Nephron (organoid): Measurements from ENCODE around the gene GALNT7.
A peak's percentile ranks its signal among the peaks of the same experiment; 100 is the strongest.
"Not testable (repeated sequence)": the region's sequence is repeated elsewhere in the genome, so short reads cannot be mapped to it uniquely, and the experiment has no call there.

ENCODE experiments used
- H3K27ac Mint-ChIP-seq, 3 experiments: 2 replicates each; pipeline ENCODE4 v1.8.0; 2020; ENCODE audit warnings: mixed read lengths in 3 of 3, mild to moderate bottlenecking in 2 of 3, moderate library complexity in 1 of 3
- H3K27me3 Mint-ChIP-seq: 2 replicates; pipeline ENCODE4 v1.8.0; 2021; ENCODE audit warnings: low read depth, mild to moderate bottlenecking, moderate library complexity, mixed read lengths
- H3K36me3 Mint-ChIP-seq: 2 replicates; pipeline ENCODE4 v1.8.0; 2020; ENCODE audit warnings: low read depth, mixed read lengths
- H3K4me1 Mint-ChIP-seq: 2 replicates; pipeline ENCODE4 v1.8.0; 2020; ENCODE audit warnings: mixed read lengths
- H3K4me3 Mint-ChIP-seq, 3 experiments: 2 replicates each; pipeline ENCODE4 v1.8.0; 2020; ENCODE audit warnings: mild to moderate bottlenecking in 3 of 3, mixed read lengths in 3 of 3, moderate library complexity in 2 of 3
- H3K9me3 Mint-ChIP-seq: 2 replicates; pipeline ENCODE4 v1.8.0; 2020; ENCODE audit warnings: mixed read lengths
- CTCF ChIP-seq, 3 experiments: fragments of 200-600 bp; sonication (generic); IDR thresholded peaks; one replicate each; pipeline ENCODE4 v1.5.0; 2021; ENCODE audit warnings: antibody characterized with exemption in 3 of 3; ENCODE audit not compliant: unreplicated experiment in 3 of 3

The GALNT7 gene

DNA sequence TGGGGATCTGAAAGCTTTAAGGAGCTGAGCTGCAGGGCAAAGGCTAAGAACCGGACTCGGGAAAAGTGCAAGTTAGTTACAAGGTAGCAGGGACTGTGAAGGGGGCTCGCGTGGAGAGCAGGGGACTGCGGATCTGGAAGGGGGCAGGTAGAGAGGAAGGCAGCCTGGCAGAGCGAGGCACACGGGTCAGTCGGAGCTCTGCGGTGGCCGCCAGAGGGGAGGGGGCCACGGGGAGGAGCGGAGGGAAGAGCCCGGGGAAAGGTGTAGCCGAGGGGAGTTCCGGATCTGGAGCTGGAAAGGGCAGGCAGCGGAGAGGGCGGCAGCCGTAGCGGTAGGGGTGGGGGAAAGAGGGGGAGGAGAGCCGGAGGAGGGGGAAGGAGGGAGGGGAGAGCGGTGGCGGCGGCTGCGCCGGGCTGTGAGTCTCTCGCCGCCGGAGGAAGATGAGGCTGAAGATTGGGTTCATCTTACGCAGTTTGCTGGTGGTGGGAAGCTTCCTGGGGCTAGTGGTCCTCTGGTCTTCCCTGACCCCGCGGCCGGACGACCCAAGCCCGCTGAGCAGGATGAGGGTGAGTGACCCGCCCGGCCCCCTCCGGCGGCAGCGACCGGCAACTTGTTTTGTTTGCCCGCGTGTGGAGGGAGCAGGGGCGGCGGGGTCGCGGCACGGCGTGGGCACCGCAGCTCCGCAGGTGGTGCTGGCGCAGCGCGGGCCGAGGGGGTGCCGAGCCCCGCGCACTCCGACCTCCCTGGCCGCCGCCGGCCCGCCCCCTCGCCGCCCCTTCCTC is at the start of gene GALNT7:
Gene GALNT7, plus strand, starts transcription at position 416 of the 782 bp plus-strand sequence. Its CDS starts 25 bp downstream, at position 441.
- Mint-ChIP-seq H3K27ac (peak within 1 kb of the TSS; percentile 93 to 96 (median 95)), H3K36me3 (no peaks in the 10 kb centered on the region), H3K9me3 (no peaks in the 10 kb centered on the region), H3K4me3 (peak within 1 kb of the TSS; percentile 97 to 98 (median 98)), H3K27me3 (no peaks in the 10 kb centered on the region), H3K4me1 (peaks cover 26% of the 10 kb centered on the region)
- no peak for TF ChIP-seq CTCF (IDR thresholded peaks at IDR 0.05; ENCODE audit: unreplicated experiment in 3 of 3)

DNA sequence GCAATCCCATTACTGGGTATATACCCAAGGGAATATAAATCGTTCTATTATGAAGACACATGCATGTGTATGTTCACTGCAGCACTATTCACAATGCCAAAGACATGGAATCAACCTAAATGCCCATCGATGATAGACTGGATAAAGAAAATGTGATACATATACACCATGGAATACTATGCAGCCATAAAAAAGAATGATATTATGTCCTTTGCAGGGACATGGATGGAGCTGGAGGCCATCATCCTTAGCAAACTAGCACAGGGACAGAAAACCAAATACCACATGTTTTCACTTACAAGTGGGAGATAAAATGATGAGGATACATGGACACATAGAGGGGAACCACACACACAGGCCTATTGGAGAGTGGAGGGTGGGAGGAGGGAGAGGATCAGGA is 49.8 kb upstream of the GALNT7 start:
- peaks cover 15% of the 10 kb centered on the region for H3K9me3 Mint-ChIP-seq
- not testable (repeated sequence) for H3K27ac Mint-ChIP-seq, H3K27me3 Mint-ChIP-seq, H3K4me1 Mint-ChIP-seq, H3K36me3 Mint-ChIP-seq, H3K4me3 Mint-ChIP-seq

DNA sequence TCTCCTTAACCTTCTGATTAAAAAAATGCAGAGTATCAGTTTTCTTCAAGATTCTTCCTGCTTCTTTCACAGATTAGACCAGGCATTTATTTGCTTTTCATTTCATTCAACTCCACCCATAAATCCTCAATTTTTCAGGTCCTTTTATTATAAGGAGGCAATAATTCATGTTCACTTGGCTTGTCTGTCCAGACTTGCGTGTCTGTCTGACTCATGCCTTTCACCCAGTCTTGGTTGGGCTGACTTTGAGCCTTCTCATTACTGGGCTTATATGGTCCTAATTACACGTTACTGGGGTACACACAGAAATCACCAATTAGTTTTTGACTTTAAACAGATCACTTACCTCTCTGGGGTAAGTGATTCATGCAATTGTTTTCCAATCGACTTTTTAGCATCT is 48.8 kb upstream of the GALNT7 start:
- peaks cover 9% of the 10 kb centered on the region for H3K4me1 Mint-ChIP-seq
- peaks cover 11% of the 10 kb centered on the region for H3K9me3 Mint-ChIP-seq
- TF ChIP-seq CTCF (IDR thresholded peaks at IDR 0.05; ENCODE audit: unreplicated experiment in 3 of 3): no peak
- no peaks in the 10 kb centered on the region for H3K36me3 Mint-ChIP-seq
- H3K27ac Mint-ChIP-seq: no peak overlapping the region
- H3K4me3 Mint-ChIP-seq: no peak overlapping the region
- H3K27me3 Mint-ChIP-seq: no peaks in the 10 kb centered on the region

DNA sequence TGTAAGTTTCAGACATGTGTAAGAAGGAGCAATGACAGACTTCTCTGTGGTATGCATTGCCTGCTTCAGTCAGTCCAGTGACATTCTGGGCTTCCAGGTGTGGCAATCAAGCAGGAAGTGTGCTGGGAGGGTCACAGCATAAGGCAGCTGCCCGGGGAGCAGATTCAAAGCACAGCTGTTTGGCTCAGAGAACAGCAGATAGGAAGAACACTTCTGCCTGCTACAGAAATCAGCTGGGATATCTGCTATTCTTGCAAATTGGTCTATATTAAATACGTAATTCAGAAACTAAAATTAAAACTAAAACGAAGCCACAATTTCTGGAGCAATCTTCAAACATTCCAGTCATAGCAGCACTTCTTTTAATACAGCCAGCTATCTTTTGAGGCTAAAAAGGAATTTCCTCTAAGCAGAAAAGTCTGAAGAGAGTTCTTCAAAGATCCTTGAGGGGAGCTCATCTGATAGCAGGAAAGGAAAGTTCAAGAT is 47.5 kb upstream of the GALNT7 start:
- peaks cover 9% of the 10 kb centered on the region for H3K4me1 Mint-ChIP-seq
- H3K4me3 Mint-ChIP-seq: no peak overlapping the region
- peaks cover 3% of the 10 kb centered on the region for H3K9me3 Mint-ChIP-seq
- peak overlapping the region; percentile 29 to 57 (median 51) for H3K27ac Mint-ChIP-seq
- H3K27me3 Mint-ChIP-seq: peaks cover 2% of the 10 kb centered on the region
- H3K36me3 Mint-ChIP-seq: no peaks in the 10 kb centered on the region
- TF ChIP-seq CTCF (IDR thresholded peaks at IDR 0.05; ENCODE audit: unreplicated experiment in 3 of 3): no peak

DNA sequence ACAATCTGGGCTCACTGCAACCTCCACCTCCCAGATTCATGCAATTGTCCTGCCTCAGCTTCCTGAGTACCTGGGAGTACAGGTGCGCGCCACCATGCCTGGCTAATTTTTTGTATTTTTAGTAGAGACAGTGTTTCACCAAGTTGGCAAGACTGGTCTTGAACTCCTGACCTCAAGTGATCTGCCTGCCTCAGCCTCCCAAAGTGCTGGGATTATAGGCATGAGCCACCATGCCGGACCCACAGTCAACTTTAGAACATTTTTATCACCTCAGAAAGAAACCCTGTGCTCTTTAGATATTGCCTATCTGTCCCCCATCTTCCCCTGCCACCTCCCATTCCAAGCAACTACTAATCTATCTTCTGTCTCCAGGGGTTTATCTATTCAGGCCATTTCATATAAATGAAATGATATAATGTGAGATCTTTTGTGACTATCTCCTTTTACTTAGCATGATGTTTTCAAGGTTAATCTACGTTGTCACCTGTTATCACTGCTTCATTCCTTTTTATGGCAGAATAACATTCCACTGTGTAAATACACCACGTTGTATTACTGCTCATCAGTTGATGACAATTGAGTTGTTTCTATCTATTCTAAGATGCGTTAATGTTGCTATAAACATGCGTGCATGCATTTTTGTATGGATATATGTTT is 44.3 kb upstream of the GALNT7 start:
- TF ChIP-seq CTCF (IDR thresholded peaks at IDR 0.05; ENCODE audit: unreplicated experiment in 3 of 3): no peak
- Mint-ChIP-seq H3K4me1 (peaks cover 9% of the 10 kb centered on the region), H3K36me3 (no peaks in the 10 kb centered on the region), H3K27ac (no peak overlapping the region), H3K9me3 (no peaks in the 10 kb centered on the region), H3K27me3 (peaks cover 3% of the 10 kb centered on the region), H3K4me3 (no peak overlapping the region)

DNA sequence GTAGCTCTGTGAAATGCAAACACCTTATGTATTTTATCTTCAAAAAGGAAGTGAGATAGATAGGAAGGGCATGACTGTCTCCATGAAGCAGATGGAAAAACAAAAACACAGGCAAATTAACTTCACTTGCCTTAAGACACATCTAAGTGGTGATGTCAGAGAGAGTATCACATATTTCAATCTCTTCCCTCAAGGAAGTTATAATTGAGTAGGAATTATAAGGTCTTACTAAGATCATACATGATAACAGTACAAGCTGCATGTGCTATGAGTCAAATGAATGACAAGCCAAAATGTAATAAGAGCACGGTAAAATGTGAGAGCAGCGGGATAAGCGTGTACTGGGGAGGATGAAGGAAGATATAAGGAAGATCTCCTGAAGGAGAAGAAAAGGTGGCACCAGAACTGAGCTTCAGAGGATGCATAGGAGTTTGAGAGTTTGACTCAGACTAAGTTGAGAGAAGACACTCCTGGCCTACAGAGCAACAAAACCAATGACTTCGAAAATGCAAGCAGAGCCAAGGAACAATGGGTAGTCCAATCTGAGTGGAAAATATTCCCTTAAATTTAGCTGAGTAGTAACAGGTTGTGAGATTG is 43.3 kb upstream of the GALNT7 start:
- peaks cover 9% of the 10 kb centered on the region for H3K4me1 Mint-ChIP-seq
- H3K9me3 Mint-ChIP-seq: no peaks in the 10 kb centered on the region
- H3K27ac Mint-ChIP-seq: no peak overlapping the region
- no peaks in the 10 kb centered on the region for H3K36me3 Mint-ChIP-seq
- H3K27me3 Mint-ChIP-seq: peaks cover 3% of the 10 kb centered on the region
- TF ChIP-seq CTCF (IDR thresholded peaks at IDR 0.05; ENCODE audit: unreplicated experiment in 3 of 3): no peak
- H3K4me3 Mint-ChIP-seq: no peak overlapping the region
